IMR-90 (cell line): ENCODE results near the gene GIMAP5. TPM values are rescaled to one million over a fixed set of nuclear protein-coding genes. Genes with fewer than 3 reads are reported as not detected.

Source experiments
- ATAC-seq: fragments of 200-7000 bp; cut with Tn5 transposase; 2 replicates; pipeline ENCODE4 v1.9.1; 2020; ENCODE audit warnings: low read depth, mild to moderate bottlenecking, moderate library complexity
- BruUV-seq: library from RNA; stranded (reverse); fragments of 400-500 nt; replicated peaks from 2 replicates; lab custom pipeline; 2021; lab: Mats Ljungman, UMichigan
- CTCF ChIA-PET: fragments of 300-600 bp; formaldehyde crosslinking; extraction: SDS; loops from one replicate; lab custom pipeline; 2021; ENCODE audit warnings: antibody characterized with exemption; lab: Yijun Ruan, JAX
- POLR2A ChIA-PET: fragments of 300-600 bp; sonication (Branson Sonifier 250); formaldehyde crosslinking; loops from one replicate; lab custom pipeline; 2022; ENCODE audit warnings: antibody characterized with exemption; ENCODE audit not compliant: unreplicated experiment; lab: Charles Lee
- DNase-seq: peaks from one replicate; pipeline ENCODE4 v3.0.0; 2013
- H2AFZ ChIP-seq: replicated peaks from 2 replicates; pipeline ENCODE3; 2013; ENCODE audit warnings: low read length, mild to moderate bottlenecking; ENCODE audit not compliant: poor library complexity
- H2AK5ac ChIP-seq: 2 replicates; pipeline ENCODE4 v1.6.1; 2013; ENCODE audit warnings: low read depth, low read length, inconsistent platforms
- H2AK9ac ChIP-seq: replicated peaks from 2 replicates; pipeline ENCODE3; 2013; ENCODE audit warnings: mild to moderate bottlenecking, low read depth, low read length, moderate library complexity; ENCODE audit not compliant: poor library complexity
- H2BK120ac ChIP-seq: 2 replicates; pipeline ENCODE4 v1.6.1; 2013; ENCODE audit warnings: low read depth, low read length, inconsistent platforms
- H2BK15ac ChIP-seq: 3 replicates; pipeline ENCODE4 v1.6.1; 2013; ENCODE audit warnings: low read depth, low read length, inconsistent platforms
- H2BK20ac ChIP-seq: 2 replicates; pipeline ENCODE4 v1.6.1; 2013; ENCODE audit warnings: low read depth, mild to moderate bottlenecking, inconsistent platforms, low read length, moderate library complexity
- H2BK5ac ChIP-seq: 2 replicates; pipeline ENCODE4 v1.6.1; 2013; ENCODE audit warnings: mild to moderate bottlenecking, low read depth, low read length, inconsistent platforms; ENCODE audit not compliant: poor library complexity, severe bottlenecking
- H3K14ac ChIP-seq: replicated peaks from 2 replicates; pipeline ENCODE4 v1.6.1; 2013; ENCODE audit warnings: low read depth, low read length, inconsistent platforms
- H3K18ac ChIP-seq: 2 replicates; pipeline ENCODE4 v1.6.1; 2013; ENCODE audit warnings: low read depth, low read length, control low read depth
- H3K23ac ChIP-seq: 2 replicates; pipeline ENCODE4 v1.6.1; 2013; ENCODE audit warnings: low read depth, low read length, inconsistent platforms
- H3K27ac ChIP-seq: 2 replicates; pipeline ENCODE4 v1.5.1; 2013; ENCODE audit warnings: mild to moderate bottlenecking, control low read depth, low read length; ENCODE audit not compliant: insufficient read depth
- H3K27me3 ChIP-seq: 2 replicates; pipeline ENCODE4 v1.6.1; 2013; ENCODE audit warnings: low read length; ENCODE audit not compliant: control insufficient read depth, insufficient read depth
- H3K36me3 ChIP-seq: 2 replicates; pipeline ENCODE4 v1.6.1; 2013; ENCODE audit warnings: low read length, mixed read lengths; ENCODE audit not compliant: control insufficient read depth, insufficient read depth
- H3K4ac ChIP-seq: 2 replicates; pipeline ENCODE4 v1.6.1; 2013; ENCODE audit warnings: low read depth, low read length, inconsistent platforms
- H3K4me1 ChIP-seq: 2 replicates; pipeline ENCODE4 v1.6.1; 2013; ENCODE audit warnings: low read length, mixed read lengths; ENCODE audit not compliant: control insufficient read depth, insufficient read depth
- H3K4me2 ChIP-seq: 2 replicates; pipeline ENCODE4 v1.6.1; 2013; ENCODE audit warnings: low read depth, mild to moderate bottlenecking, control low read depth, low read length, moderate library complexity
- H3K4me3 ChIP-seq: 2 replicates; pipeline ENCODE4 v1.5.1; 2013; ENCODE audit warnings: low read depth, mild to moderate bottlenecking, control low read depth, low read length, moderate library complexity; ENCODE audit not compliant: insufficient read depth
- H3K56ac ChIP-seq: 2 replicates; pipeline ENCODE4 v1.6.1; 2013; ENCODE audit warnings: low read length, inconsistent platforms; ENCODE audit not compliant: insufficient read depth; ENCODE audit errors: extremely low read depth
- H3K79me1 ChIP-seq, 2 experiments: 2 replicates each; pipeline ENCODE4 v1.6.1; 2013; ENCODE audit warnings: low read length in 2 of 2, inconsistent platforms in 1 of 2, low read depth in 1 of 2
- H3K9ac ChIP-seq: 2 replicates; pipeline ENCODE4 v1.6.1; 2013; ENCODE audit warnings: low read depth, low read length, control low read depth
- H3K9me1 ChIP-seq: 2 replicates; pipeline ENCODE4 v1.6.1; 2013; ENCODE audit warnings: low read length, inconsistent platforms; ENCODE audit not compliant: insufficient read depth
- H3K9me3 ChIP-seq: 2 replicates; pipeline ENCODE4 v1.6.1; 2013; ENCODE audit warnings: low read length; ENCODE audit not compliant: control insufficient read depth, insufficient read depth
- H4K20me1 ChIP-seq: 2 replicates; pipeline ENCODE4 v1.6.1; 2013; ENCODE audit warnings: low read length, inconsistent platforms; ENCODE audit not compliant: insufficient read depth
- H4K5ac ChIP-seq: 2 replicates; pipeline ENCODE4 v1.6.1; 2013; ENCODE audit warnings: mild to moderate bottlenecking, low read depth, low read length, control low read depth
- H4K8ac ChIP-seq, 2 experiments: 2 replicates each; pipeline ENCODE4 v1.6.1; 2013; ENCODE audit warnings: low read depth in 2 of 2, low read length in 2 of 2, control low read depth in 1 of 2, inconsistent platforms in 1 of 2
- H4K91ac ChIP-seq: 2 replicates; pipeline ENCODE4 v1.6.1; 2013; ENCODE audit warnings: low read depth, low read length, inconsistent platforms; ENCODE audit not compliant: insufficient read depth
- BHLHE40 ChIP-seq: fragments of 150-350 bp; IDR thresholded peaks from 2 replicates; pipeline ENCODE4 v1.6.1; 2016; ENCODE audit warnings: mild to moderate bottlenecking, low read depth, low read length
- CHD1 ChIP-seq: IDR thresholded peaks from 2 replicates; pipeline ENCODE4 v1.6.1; 2012; ENCODE audit warnings: low read depth, low read length, improper control_type of control experiment
- FOS ChIP-seq: fragments of 150-350 bp; IDR thresholded peaks from 2 replicates; pipeline ENCODE4 v1.6.1; 2016; ENCODE audit warnings: low read depth, low read length
- MAFK ChIP-seq: IDR thresholded peaks from 2 replicates; pipeline ENCODE4 v1.6.1; 2012; ENCODE audit warnings: low read depth, low read length, improper control_type of control experiment
- MAZ ChIP-seq: IDR thresholded peaks from 2 replicates; pipeline ENCODE4 v1.6.1; 2012; ENCODE audit warnings: low read depth, mild to moderate bottlenecking, low read length, improper control_type of control experiment, moderate library complexity, borderline replicate concordance
- MXI1 ChIP-seq: IDR thresholded peaks from 2 replicates; pipeline ENCODE4 v1.6.1; 2012; ENCODE audit warnings: low read depth, mild to moderate bottlenecking, low read length, moderate library complexity, borderline replicate concordance
- NFE2L2 ChIP-seq: fragments of 150-350 bp; IDR thresholded peaks from 2 replicates; pipeline ENCODE4 v1.6.1; 2016; ENCODE audit warnings: low read depth, mild to moderate bottlenecking, low read length
- POLR2A ChIP-seq: IDR thresholded peaks from 2 replicates; pipeline ENCODE4 v1.6.1; 2012; ENCODE audit warnings: mild to moderate bottlenecking, low read depth, low read length
- RAD21 ChIP-seq: IDR thresholded peaks from 2 replicates; pipeline ENCODE4 v1.6.1; 2012; ENCODE audit warnings: low read length, improper control_type of control experiment
- RCOR1 ChIP-seq: IDR thresholded peaks from 2 replicates; pipeline ENCODE4 v1.6.1; 2012; ENCODE audit warnings: mild to moderate bottlenecking, low read length, improper control_type of control experiment; ENCODE audit not compliant: insufficient replicate concordance
- RFX5 ChIP-seq: IDR thresholded peaks from 2 replicates; pipeline ENCODE4 v1.8.0; 2012; ENCODE audit warnings: low read depth, mild to moderate bottlenecking, low read length, moderate library complexity
- USF2 ChIP-seq: fragments of 150-350 bp; IDR thresholded peaks from 2 replicates; pipeline ENCODE4 v1.6.1; 2017; ENCODE audit warnings: mild to moderate bottlenecking, antibody characterized with exemption, low read length, low read depth
- WGBS, 2 experiments: methylation state at CpG; one replicate each; pipeline versions ENCODE4 v1.1.5 to v1.1.7; 2013; ENCODE audit warnings: missing lambda C conversion rate in 2 of 2; ENCODE audit not compliant: insufficient read length in 1 of 2; ENCODE audit errors: extremely low coverage in 2 of 2; 5-methylcytosine and 5-hydroxymethylcytosine counted together
- dilution Hi-C: fragments of 300-500 bp; cut with HindIII; formaldehyde crosslinking; loops from one replicate; pipeline ENCODE4 v1.14.3; 2018; ENCODE audit warnings: low sequenced_read_pairs; ENCODE audit not compliant: unreplicated experiment
- in situ Hi-C: fragments of 300-500 bp; cut with MboI; formaldehyde crosslinking; loops from 3 replicates; pipeline ENCODE4 v1.14.3; 2019; ENCODE audit warnings: low sequenced_read_pairs, inconsistent platforms, mixed read lengths
- intact Hi-C: fragments of 100-400 bp; cut with micrococcal nuclease; formaldehyde crosslinking; loops from 2 replicates; pipeline ENCODE4 v1.10.0; 2022
- polyA plus RNA-seq, 3 experiments: library from polyadenylated mRNA; depleted of rRNA; stranded (reverse); fragments of >200 nt; gene quantifications; 2 replicates each; pipeline ENCODE4 v1.2.3, GENCODE V29; 2012; ENCODE audit warnings: low replicate concordance in 1 of 3
- total RNA-seq: library from RNA; depleted of rRNA; stranded (reverse); fragments of >200 nt; gene quantifications from 2 replicates; pipeline ENCODE4 v1.2.3, GENCODE V29; 2012
- TF ChIP-seq, protein P1 (sequence below): conservative IDR thresholded peaks from 2 replicates; pipeline ENCODE4 v1.5.1; 2012; ENCODE audit warnings: mild to moderate bottlenecking, low read depth, low read length, improper control_type of control experiment

GIMAP5 gene
- total and polyA plus RNA-seq, 2 of the 4 experiments (the other 2 are of a cell fraction): not detected

- Histone ChIP-seq H3K9me1 (no peaks in the 10 kb centered on the region), H4K91ac (no peak overlapping the region), H2AK9ac (no peak overlapping the region), H3K4me1 (no peaks in the 10 kb centered on the region), H3K23ac (no peak overlapping the region), H3K9me3 (no peaks in the 10 kb centered on the region), H3K4me3 (no peak overlapping the region), H2AK5ac (no peak overlapping the region), H4K8ac (no peak overlapping the region), H2BK15ac (no peak overlapping the region), H3K56ac (no peak overlapping the region), H3K4me2 (no peak overlapping the region), H4K5ac (no peak overlapping the region), H3K27me3 (no peaks in the 10 kb centered on the region; the same call in 1 of the 2 replicates), H2BK5ac (no peak overlapping the region), H3K36me3 (no peaks in the 10 kb centered on the region), H2BK20ac (no peak overlapping the region), H3K79me1 (no peaks in the 10 kb centered on the region), H3K9ac (no peak overlapping the region), H4K20me1 (no peaks in the 10 kb centered on the region), H3K4ac (no peak overlapping the region), H2BK120ac (no peak overlapping the region), H3K18ac (no peak overlapping the region), H3K14ac (no peak overlapping the region), H2AFZ (no peak overlapping the region), H3K27ac (no peak overlapping the region)
- no peak for TF ChIP-seq USF2
- TF ChIP-seq RAD21: no peak
- no peak for TF ChIP-seq MXI1
- no peak for TF ChIP-seq CHD1
- no peak for TF ChIP-seq MAFK
- TF ChIP-seq, protein P1, sequence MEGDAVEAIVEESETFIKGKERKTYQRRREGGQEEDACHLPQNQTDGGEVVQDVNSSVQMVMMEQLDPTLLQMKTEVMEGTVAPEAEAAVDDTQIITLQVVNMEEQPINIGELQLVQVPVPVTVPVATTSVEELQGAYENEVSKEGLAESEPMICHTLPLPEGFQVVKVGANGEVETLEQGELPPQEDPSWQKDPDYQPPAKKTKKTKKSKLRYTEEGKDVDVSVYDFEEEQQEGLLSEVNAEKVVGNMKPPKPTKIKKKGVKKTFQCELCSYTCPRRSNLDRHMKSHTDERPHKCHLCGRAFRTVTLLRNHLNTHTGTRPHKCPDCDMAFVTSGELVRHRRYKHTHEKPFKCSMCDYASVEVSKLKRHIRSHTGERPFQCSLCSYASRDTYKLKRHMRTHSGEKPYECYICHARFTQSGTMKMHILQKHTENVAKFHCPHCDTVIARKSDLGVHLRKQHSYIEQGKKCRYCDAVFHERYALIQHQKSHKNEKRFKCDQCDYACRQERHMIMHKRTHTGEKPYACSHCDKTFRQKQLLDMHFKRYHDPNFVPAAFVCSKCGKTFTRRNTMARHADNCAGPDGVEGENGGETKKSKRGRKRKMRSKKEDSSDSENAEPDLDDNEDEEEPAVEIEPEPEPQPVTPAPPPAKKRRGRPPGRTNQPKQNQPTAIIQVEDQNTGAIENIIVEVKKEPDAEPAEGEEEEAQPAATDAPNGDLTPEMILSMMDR: no peak
- TF ChIP-seq RCOR1: no peak
- TF ChIP-seq POLR2A: no peak
- no peak for TF ChIP-seq RFX5
- no peak for TF ChIP-seq NFE2L2
- TF ChIP-seq BHLHE40: no peak
- TF ChIP-seq MAZ: no peak
- TF ChIP-seq FOS: no peak
- no TSS peak for BruUV-seq
- intact Hi-C loops: no loop called here
- ATAC-seq (no peak), DNase-seq (no peak)
- WGBS, 2 experiments: no CpG with 5 or more reads among the region's 3 CpGs
- dilution Hi-C loops: no loop called here
- ChIA-PET CTCF (no interaction called here), POLR2A (no interaction called here)
- in situ Hi-C loops: loop anchor here (25.0 kb wide), 1 partner anchor 423 kb away; the partner anchor contains the start of genes ACTR3C and LRRC61
Measured at GRCh38 chr7:150735596-150736358, 1.4 kb upstream of the GIMAP5 start.
